K562 (cell line): ENCODE results near the gene TUBB2A. TPM values are rescaled to one million over a fixed set of nuclear protein-coding genes. Genes with fewer than 3 reads are reported as not detected.

Experiments
- AFF1 ChIP-seq, 2 experiments: fragments of 450-650 bp; IDR thresholded peaks; 2 replicates each; pipeline ENCODE4 v1.6.1; 2018; ENCODE audit warnings: mild to moderate bottlenecking in 2 of 2, low read depth in 1 of 2; ENCODE audit not compliant: partially characterized antibody in 2 of 2
- ARID4B ChIP-seq: sonication (generic); formaldehyde crosslinking; IDR thresholded peaks from 2 replicates; pipeline ENCODE4 v1.8.0; 2022; ENCODE audit warnings: mild to moderate bottlenecking, missing genetic modification reagents
- BRD4 ChIP-seq: fragments of 200-600 bp; sonication (generic); IDR thresholded peaks from 2 replicates; pipeline ENCODE4 v1.6.1; 2017; ENCODE audit warnings: inconsistent platforms
- C11orf30 ChIP-seq: fragments of 450-650 bp; IDR thresholded peaks from 2 replicates; pipeline ENCODE4 v1.6.1; 2016; ENCODE audit warnings: low read depth, mild to moderate bottlenecking
- CBX3 ChIP-seq, 2 experiments: IDR thresholded peaks; 1 replicate in 1 of 2; 2 replicates in 1 of 2; pipeline ENCODE4 v1.6.1; 2012; ENCODE audit warnings: inconsistent platforms in 2 of 2, low read length in 2 of 2, borderline replicate concordance in 1 of 2, control low read depth in 1 of 2
- HMGN3 ChIP-seq: IDR thresholded peaks from 2 replicates; pipeline ENCODE4 v1.6.1; 2011; ENCODE audit warnings: borderline replicate concordance, low read depth, mild to moderate bottlenecking, mixed read lengths, low read length; ENCODE audit not compliant: insufficient read length; ENCODE audit errors: extremely low read depth
- MTA2 ChIP-seq: fragments of 450-650 bp; IDR thresholded peaks from 2 replicates; pipeline ENCODE4 v1.6.1; 2016; ENCODE audit warnings: low read depth
- PHF8 ChIP-seq: fragments of 200-600 bp; sonication (generic); IDR thresholded peaks from 2 replicates; pipeline ENCODE4 v1.6.1; 2012; ENCODE audit warnings: mixed run types, mild to moderate bottlenecking, inconsistent platforms, low read length, moderate library complexity, borderline replicate concordance
- POLR2H ChIP-seq: IDR thresholded peaks from 2 replicates; pipeline ENCODE4 v1.6.1; 2016; ENCODE audit warnings: missing genetic modification characterization, low read depth, mild to moderate bottlenecking, control low read depth, missing compliant biosample characterization, moderate library complexity
- TAF7 ChIP-seq: fragments of 450-650 bp; IDR thresholded peaks from 2 replicates; pipeline ENCODE4 v1.6.1; 2016; ENCODE audit warnings: missing genetic modification characterization, missing compliant biosample characterization
- TAF9B ChIP-seq: fragments of 450-650 bp; IDR thresholded peaks from 2 replicates; pipeline ENCODE4 v1.6.1; 2018; ENCODE audit warnings: mild to moderate bottlenecking; ENCODE audit not compliant: partially characterized antibody
- ZBTB1 ChIP-seq: sonication (generic); formaldehyde crosslinking; IDR thresholded peaks from 2 replicates; pipeline ENCODE4 v1.8.1; 2023; ENCODE audit warnings: missing genetic modification reagents, low read depth, mild to moderate bottlenecking, borderline replicate concordance
- ZKSCAN1 ChIP-seq: fragments of 150-350 bp; IDR thresholded peaks from 2 replicates; pipeline ENCODE4 v1.6.1; 2016; ENCODE audit warnings: low read depth, low read length
- ZKSCAN8 ChIP-seq: fragments of 200-800 bp; sonication (Bioruptor generic); IDR thresholded peaks from 2 replicates; pipeline ENCODE4 v1.6.1; 2016; ENCODE audit warnings: missing genetic modification characterization, missing compliant biosample characterization
- polyA plus RNA-seq, 8 experiments: library from polyadenylated mRNA; depleted of rRNA in 4 of 8; stranded (reverse) in 5 of 8; unstranded in 3 of 8; fragments of >200 nt; fragmentation: Nextera tagmentation in 2 of 8; fragmentation: Illumina TruSeq in 1 of 8; extraction: Ambion mirVana in 2 of 8; extraction: Trizol in 1 of 8; gene quantifications; 2 replicates each; pipeline versions ENCODE4 v1.2.1 to v1.2.3, GENCODE V29; 2011 to 2014; ENCODE audit warnings: inconsistent platforms in 1 of 8, missing spikeins in 1 of 8
- total RNA-seq, 7 experiments: library from RNA; depleted of rRNA in 6 of 7; stranded (reverse); fragments of >200 nt in 6 of 7; fragmentation: Illumina TruSeq in 2 of 7; extraction: Trizol in 2 of 7; gene quantifications; 2 replicates each; pipeline versions ENCODE4 v1.2.1 to v1.2.3, GENCODE V29; 2011 to 2021; ENCODE audit warnings: low replicate concordance in 1 of 7
- TF ChIP-seq, protein P1 (sequence below): fragments of 450-650 bp; IDR thresholded peaks from 2 replicates; pipeline ENCODE4 v1.7.0; 2016; ENCODE audit warnings: borderline replicate concordance

The TUBB2A gene
- total and polyA plus RNA-seq, 9 of the 15 experiments (the other 6 are each of a cell fraction or from before 2014, with no cell fraction given), result 3.6 to 92.1 (median 45.6) TPM

DNA sequence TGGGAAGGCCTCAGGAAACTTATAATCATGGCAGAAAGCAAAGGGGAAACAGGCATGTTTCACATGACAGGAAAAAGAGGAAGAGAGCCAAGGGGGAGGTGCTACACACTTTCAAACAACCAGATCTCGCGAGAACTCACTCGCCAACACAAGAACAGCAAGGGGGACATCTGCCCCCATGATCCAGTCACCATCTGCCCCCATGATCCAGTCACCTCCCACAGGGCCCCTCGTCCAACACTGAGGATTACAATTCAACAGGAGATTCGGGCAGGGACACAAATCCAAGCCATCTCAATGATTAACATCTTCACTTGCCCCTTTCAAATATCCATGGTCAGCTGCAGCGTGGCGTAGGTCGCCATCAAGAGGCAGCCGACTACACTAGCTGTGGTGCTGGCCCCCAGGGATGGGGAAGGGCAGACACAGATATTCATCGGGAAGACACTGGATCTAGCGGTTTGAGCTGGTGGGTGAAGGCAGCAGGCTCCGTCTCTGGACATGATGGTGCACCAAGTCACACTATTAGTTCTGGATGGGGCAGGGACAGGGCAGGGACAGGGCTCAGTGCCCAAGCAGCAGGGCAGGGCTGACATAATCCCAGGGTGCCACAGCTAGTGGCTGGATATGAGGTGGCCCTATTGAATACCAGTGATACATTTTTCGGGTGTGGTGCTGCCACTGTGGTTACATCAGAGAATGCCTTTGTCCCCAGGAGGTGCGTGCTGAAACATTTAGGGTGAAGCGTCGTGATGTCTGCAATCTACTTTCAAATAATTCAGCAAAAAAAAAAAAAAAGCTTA lies 38.6 kb upstream of the TUBB2A start (continued):
- peak in 1 of 2 experiments; percentile 69; a peak in 1 of 3 replicates for TF ChIP-seq CBX3 (IDR thresholded peaks at IDR 0.05; ENCODE audit: borderline replicate concordance in 1 of 2, low read length in 2 of 2)
- no peak for TF ChIP-seq MTA2
- no peak for TF ChIP-seq ZBTB1 (CRISPR knock-in tag)
- TF ChIP-seq AFF1 (IDR thresholded peaks at IDR 0.05; ENCODE audit: low read depth in 1 of 2, partially characterized antibody in 2 of 2), result peak in 1 of 2 experiments; percentile 47
- peak; percentile 80 for TF ChIP-seq POLR2H (tag)
- peak; percentile 42; the same call in 1 of the 2 replicates for TF ChIP-seq PHF8
- no peak for TF ChIP-seq ZKSCAN1
- TF ChIP-seq TAF7 (tag), result peak; percentile 64
- 0 out of 2 replicates have a peak, but pooled peaks have one; percentile 51 for TF ChIP-seq ARID4B
- TF ChIP-seq, protein P1, sequence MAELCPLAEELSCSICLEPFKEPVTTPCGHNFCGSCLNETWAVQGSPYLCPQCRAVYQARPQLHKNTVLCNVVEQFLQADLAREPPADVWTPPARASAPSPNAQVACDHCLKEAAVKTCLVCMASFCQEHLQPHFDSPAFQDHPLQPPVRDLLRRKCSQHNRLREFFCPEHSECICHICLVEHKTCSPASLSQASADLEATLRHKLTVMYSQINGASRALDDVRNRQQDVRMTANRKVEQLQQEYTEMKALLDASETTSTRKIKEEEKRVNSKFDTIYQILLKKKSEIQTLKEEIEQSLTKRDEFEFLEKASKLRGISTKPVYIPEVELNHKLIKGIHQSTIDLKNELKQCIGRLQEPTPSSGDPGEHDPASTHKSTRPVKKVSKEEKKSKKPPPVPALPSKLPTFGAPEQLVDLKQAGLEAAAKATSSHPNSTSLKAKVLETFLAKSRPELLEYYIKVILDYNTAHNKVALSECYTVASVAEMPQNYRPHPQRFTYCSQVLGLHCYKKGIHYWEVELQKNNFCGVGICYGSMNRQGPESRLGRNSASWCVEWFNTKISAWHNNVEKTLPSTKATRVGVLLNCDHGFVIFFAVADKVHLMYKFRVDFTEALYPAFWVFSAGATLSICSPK, result no peak
- peak; percentile 16 for TF ChIP-seq TAF9B
- no peak for TF ChIP-seq ZKSCAN8
- 0 out of 2 replicates have a peak, but pooled peaks have one; percentile 62 for TF ChIP-seq BRD4
- no peak for TF ChIP-seq HMGN3
- TF ChIP-seq C11orf30, result no peak
